ENCODE measurements around the gene CD8B2. TPM values are rescaled to one million over a fixed set of nuclear protein-coding genes. Genes with fewer than 3 reads are reported as not detected.
A peak's percentile ranks its signal among the peaks of the same experiment; 100 is the strongest.
"Not testable (repeated sequence)": the region's sequence is repeated elsewhere in the genome, so short reads cannot be mapped to it uniquely, and the experiment has no call there.

Gene CD8B2
- total RNA-seq, 1 donor from 2014 or later = not detected

DNA sequence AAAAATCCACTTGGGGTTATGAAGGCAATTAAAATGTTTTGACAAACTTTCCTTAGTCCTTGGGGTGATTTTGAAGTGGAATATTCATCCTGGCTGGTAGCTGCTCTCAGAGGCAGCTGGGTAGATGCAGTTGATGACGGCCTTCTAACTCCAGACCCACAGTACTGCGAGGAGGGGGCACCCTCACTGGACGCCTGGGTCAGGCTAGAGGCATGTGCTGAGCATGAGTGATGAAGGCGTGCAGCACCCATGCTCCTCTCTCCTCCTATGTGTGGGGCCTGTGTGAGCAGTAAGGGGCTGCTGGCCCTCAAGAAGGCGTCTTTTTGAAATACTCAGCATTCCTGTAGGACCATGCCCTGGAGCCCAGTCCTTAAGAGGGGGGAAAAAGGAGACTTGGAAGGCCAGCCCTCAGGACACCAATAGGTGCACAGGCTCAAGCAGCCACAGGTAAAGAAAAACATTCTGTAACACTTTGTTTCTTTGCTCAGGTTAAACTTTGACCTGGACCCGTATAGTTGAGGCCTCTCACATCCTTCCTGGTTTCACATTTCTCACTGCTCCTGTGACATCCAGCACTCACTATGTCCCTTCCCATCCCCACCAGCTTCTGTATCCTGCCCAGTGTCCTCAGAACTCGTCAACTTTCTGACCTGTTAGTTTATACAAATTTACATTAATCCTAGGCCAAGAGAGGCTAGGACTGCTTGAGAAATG is 64.4 kb downstream of the CD8B2 start:
- DNase-seq (ENCODE audit: low read depth in 2 of 2) = no peak

GRCh38 chr2:106552921-106553320 is 65.8 kb downstream of the CD8B2 start:
- DNase-seq (ENCODE audit: low read depth in 2 of 2) = no peak

DNA sequence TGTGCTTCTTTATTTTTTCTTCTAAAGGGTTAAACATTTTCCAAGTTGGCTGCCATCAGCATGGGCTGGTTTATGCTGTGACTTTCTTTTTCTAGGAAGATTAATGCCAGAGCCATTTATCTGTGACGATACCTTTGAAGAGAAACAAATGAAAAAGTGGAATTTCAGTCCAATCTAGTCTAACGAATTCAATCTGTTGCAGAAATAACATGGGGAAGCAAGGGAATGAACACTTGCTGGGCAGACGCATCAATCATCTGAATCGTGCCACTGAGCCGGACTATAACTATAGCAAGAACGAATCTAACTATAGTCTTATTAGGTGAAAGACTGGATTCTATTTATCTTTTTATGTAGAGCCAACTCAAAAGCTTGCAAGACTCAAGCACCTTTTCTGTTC is 66.2 kb downstream of the CD8B2 start:
- DNase-seq (ENCODE audit: low read depth in 2 of 2) = no peak

DNA sequence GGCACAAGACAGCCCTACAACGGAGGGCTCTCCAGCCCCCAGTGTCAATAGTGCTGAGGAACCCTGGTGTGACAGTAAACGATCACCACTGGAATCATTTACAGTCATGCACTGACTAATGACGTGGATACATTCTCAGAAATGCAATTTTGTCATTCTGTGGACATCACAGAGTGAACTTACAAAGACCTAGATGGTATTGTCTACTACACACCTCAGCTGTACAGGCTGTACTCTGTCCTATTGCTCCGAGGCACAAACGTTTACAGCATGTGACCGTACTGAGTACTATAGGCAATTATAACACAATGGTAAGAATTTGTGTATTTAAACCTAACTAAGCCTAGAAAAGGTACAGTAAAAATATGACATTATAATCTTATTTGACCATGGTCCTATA is 67.2 kb downstream of the CD8B2 start:
- no peak for DNase-seq (ENCODE audit: low read depth in 2 of 2)

- no peak for DNase-seq (ENCODE audit: low read depth in 2 of 2)
Observed at GRCh38 chr2:106555053-106555452, 67.9 kb downstream of the CD8B2 start.

GRCh38 chr2:106559786-106560185 is 72.6 kb downstream of the CD8B2 start:
- peak in 1 of 2 donors; percentile 19 for DNase-seq (ENCODE audit: low read depth in 2 of 2)

- peak in 1 of 2 donors; percentile 57 for DNase-seq (ENCODE audit: low read depth in 2 of 2)
Observed at GRCh38 chr2:106560773-106561172, 73.6 kb downstream of the CD8B2 start.

DNA sequence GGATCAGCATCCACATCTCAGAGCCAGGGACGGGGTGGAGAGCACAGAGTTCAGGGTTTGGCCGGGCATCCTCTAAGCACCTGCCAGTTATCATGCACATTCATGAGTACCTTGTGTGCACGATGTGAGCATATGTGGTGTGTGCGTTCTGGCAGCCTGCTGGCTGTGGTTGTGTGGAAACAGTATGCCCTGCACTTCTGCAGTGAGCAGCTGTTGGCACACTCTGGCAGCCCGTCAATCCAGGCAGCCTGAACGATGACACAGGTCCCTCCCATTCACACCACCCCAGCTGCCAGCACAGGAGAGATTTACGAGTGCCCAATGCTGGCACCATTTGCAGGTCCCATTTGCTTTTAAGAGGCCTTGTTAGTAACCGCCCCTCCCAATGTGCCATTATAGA is 74.2 kb downstream of the CD8B2 start:
- DNase-seq (ENCODE audit: low read depth in 2 of 2) = no peak

GRCh38 chr2:106561803-106562202 is 74.6 kb downstream of the CD8B2 start:
- peak in 1 of 2 donors; percentile 54 for DNase-seq (ENCODE audit: low read depth in 2 of 2)

- DNase-seq (ENCODE audit: low read depth in 2 of 2) = no peak
Observed at GRCh38 chr2:106562268-106563186, 75.4 kb downstream of the CD8B2 start.

DNA sequence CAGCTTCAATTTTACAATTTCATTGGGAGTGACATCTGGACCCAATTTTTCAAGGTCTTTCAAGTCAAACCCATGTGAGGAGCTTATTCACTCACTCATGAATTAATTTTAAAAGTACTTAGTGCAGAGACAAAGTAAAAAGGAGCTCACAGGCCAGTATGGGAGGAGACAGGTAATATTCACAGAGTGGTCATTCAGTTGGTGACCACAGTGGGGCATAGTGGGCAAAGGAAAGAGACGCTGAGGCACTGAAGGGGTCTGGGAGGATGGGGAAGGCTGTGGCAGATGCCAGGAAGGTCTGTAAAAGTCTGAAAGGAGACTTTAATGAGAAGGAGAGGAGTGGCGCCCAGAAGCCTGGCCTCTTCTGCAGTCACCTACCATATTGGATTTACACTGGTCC is 76.0 kb downstream of the CD8B2 start:
- peak in 1 of 2 donors; percentile 31 for DNase-seq (ENCODE audit: low read depth in 2 of 2)

- no peak for DNase-seq (ENCODE audit: low read depth in 2 of 2)
Observed at GRCh38 chr2:106565599-106565998, 78.4 kb downstream of the CD8B2 start.

DNA sequence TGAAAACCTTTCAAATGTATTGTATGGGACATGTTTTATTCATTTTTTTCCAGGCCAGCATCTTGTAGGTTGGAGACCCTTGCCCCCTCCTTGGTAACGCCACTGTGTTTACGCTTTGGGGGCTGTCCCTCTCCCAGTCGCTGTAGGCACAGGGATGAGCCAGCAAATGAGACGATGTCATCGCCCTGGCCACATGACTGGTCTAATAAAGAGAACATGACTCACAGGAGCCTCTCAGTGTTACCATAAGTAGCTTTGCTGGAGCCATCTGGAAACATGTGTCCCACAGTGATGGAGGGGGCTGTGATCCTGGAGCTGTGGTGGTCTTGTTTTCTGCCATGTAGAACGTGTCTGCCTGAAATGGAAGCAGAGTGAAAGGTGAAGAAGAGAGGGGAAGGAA is 78.9 kb downstream of the CD8B2 start:
- DNase-seq (ENCODE audit: low read depth in 2 of 2) = no peak

DNA sequence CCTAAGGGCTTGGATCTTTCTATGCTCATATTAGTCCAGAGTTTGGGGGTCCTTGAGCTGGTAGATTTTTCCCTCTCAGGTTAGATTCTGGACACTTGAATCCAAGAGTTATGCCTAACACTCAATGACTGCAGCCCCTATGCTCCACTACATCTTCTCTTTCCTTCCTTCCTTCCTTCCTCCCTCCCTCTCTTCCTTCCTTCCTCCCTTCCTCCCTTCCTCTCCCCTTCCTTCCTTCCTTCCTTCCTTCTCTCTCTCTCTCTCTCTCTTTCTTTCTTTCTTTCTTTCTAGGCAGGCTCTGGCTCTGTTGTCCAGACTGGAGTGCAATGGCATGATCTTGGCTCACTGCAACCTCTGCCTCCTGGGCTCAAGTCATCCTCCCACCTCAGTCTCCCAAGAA is 79.3 kb downstream of the CD8B2 start:
- DNase-seq (ENCODE audit: low read depth in 2 of 2) = not testable (repeated sequence)

- no peak for DNase-seq (ENCODE audit: low read depth in 2 of 2)
Observed at GRCh38 chr2:106570316-106570715, 83.2 kb downstream of the CD8B2 start.

Other genes starting within 250 kb of the CD8B2 start
- gene RGPD3, start 19.0 kb upstream of the CD8B2 start, total RNA-seq = under 0.01 TPM in 2 replicates

Data from lung microvascular endothelial cell (primary cell).